HG03558 (cell line): ENCODE data around the gene TMA7.
"Not testable (repeated sequence)": the region's sequence is repeated elsewhere in the genome, so short reads cannot be mapped to it uniquely, and the experiment has no call there.

ENCODE experiments used
- ATAC-seq: cut with Tn5 transposase; IDR thresholded peaks from one replicate; pipeline ENCODE4 v1.9.1; 2021; ENCODE audit warnings: moderate number of reproducible peaks; ENCODE audit not compliant: unreplicated experiment; ENCODE audit errors: extremely low read depth

TMA7 gene

DNA sequence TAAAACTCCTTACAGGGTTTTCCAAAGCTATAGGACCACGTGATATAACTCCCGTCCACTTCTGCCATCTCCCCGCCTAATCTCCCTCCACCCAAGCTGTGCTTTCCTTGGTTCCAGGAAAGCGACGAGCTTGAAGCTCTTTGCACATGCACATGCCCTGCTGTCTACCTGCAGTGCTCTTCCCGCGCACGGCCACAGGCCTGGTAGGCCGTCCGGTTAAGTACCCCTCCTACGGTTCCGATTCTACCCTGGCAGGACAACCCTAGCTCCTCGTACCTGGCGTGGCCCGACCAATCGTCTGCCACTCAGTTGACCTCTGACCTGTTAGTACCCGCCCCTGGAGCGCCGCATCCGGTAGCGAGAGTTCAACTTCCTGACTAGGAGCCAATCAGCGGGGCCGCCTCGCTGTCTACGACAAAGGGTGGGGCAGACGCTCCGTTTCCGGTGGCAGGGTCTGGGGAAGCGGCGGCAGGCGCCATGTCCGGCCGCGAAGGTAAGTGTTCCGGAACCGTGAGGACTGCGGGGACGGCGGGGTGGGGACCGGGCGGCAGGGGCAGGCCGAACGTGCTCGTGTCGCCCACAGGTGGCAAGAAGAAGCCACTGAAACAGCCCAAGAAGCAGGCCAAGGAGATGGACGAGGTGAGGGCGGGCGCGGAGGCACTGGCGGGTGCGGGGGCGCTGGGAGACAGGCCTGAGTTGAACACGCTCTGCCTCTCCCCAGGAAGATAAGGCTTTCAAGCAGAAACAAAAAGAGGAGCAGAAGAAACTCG lies at the start of gene TMA7, which contains the start of gene CCDC51:
TMA7 (plus strand) TSS at position 438 of the 770 bp plus-strand sequence; CDS start at position 478, 40 bp downstream.
CCDC51 (minus strand) TSS at position 300 of the 770 bp plus-strand sequence. CDS start 4,991 bp downstream, outside the sequence.
- ATAC-seq: peak; percentile 81

- ATAC-seq: no peak
Observed at GRCh38 chr3:48394391-48394790, 45.7 kb upstream of the TMA7 start.

GRCh38 chr3:48395714-48396113 lies 44.3 kb upstream of the TMA7 start:
- no peak for ATAC-seq

- ATAC-seq: no peak
Observed at GRCh38 chr3:48397767-48398681, 42.0 kb upstream of the TMA7 start.

DNA sequence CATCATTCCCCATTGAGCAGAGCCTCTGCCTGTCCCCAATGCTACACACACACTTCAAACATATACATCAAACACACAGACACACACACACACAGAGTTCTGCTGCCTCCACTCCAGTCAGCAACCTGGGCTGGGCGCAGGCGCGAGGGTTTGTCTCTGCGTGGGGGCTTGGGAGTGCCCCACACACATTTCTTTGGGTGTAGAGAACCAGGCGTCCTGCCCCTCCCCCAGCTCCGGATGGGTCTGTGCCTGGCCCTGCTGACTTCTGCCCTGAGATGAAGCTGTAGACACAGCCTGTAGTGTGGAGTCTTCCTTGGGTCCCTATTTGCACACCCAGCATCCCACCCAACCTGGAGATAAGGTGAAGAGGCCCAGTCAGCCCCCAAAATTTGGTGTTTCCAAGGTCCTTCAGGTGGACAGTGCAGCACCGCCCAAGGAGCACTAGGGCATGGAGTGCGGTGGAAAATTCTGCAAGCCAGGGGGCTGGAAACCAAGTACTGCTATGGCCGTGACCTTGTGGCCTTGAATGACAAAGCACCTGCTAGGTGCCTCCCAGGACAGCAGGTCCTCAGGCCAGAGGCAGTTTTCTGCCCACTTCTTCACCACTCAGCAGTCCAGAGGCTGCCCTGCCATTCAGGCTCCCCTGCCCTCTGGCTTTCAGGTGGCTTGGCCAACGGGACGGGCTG lies 41.2 kb upstream of the TMA7 start:
- no peak for ATAC-seq

DNA sequence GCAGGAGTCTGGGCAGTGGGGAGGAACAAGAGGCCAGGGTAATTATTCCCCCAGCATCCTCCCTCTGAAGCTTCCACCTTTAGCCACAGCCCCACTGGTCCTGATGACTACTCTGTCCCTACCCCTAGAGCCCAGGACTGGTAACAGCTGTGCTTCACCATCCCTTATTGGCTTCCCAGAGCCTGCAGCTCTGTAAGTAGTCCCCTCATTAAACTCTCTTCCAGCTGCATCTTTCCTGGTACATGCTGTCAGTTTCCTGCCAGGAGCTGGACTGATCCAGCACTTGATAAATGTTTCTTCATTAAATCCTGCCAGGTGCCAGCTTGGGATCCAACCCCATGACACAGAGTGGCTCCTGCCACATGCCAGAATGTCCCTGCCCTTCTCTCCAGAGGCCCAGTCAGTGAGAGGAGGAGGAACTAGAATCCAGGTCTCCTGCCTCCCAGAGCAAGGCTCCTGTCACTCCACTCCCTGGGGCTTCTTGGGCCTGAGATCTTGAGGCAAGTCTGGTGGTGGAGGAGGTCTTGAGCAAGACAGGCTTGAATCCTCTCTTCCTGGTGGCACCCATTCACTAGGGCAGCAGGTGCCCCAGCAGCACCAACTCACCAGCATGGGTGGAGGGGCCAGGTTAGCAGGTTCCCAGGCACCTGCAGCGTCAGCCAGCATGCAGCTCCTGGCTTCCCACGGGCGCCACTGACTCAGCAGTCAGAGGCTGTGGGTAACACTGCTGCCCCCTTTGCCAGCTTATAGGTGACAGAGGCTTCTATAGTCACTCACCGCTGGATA lies 40.5 kb upstream of the TMA7 start:
- ATAC-seq: no peak

DNA sequence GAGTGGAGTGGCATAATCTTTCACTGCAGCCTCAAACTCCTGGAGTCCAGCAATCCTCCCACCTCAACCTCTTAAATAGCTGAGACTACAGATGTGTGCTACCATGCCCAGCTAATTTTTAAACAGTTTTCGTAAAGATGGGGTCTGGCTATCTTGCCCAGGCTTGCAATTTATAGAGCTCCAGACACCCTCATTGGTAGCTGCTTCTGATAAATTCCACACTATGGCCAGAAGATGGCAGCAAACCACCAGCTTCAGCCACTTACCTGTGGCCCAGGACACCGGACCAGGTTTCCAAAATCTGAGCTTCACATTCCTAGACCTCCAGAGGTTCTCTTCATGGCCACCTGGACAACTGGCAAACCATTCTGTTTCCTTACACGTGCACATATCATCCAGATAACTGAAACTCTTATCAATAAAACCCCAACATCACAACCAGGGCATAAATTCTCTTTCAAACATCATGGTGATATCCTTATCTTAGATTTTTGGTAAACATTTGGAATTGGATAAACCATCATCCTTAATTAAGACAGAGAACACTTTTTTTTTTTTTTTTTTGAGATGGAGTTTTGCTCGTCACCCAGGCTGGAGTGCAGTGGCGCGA lies 39.1 kb upstream of the TMA7 start:
- no peak for ATAC-seq

DNA sequence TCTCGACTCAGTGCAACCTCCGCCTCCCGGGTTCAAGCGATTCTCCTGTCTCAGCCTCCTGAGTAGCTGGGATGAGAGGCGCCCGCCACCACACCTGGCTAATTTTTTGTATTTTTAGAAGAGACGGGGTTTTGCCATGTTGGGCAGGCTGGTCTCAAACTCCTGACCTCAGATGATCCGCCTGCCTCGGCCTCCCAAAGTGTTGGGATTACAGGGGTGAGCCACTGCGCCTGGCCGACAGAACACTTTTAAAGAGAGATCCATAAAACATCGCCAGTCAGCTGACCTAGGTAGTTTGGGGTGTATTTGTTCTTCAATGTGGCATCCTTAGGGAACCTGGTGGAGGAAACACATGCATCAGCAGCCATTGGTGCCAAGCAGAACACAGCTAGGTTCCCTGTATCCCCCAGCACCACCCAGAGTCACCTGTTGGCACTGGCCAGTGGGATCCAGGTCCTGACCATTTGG lies 38.6 kb upstream of the TMA7 start:
- not testable (repeated sequence) for ATAC-seq

DNA sequence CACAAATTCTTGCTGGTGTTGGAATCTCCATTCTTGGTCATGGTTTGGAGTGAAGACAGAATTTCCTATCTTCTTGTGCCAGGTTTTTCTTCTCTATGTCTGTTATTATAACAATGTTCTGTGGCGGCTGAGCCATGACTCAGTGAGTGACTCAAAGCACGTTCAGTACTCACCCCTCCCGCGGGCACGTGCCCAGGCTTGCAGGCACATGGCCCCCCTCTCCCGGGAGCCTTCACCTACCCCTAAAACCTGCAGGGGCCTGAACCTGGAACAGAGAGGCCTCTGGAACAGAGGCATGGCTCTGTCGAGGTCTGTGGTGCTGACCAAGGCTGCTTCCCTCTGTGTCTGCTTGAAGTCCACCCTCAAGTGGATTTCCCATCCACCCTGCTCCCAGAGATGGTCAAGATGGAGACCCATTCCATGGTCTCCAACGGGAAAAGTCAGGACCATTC lies 37.8 kb upstream of the TMA7 start:
- no peak for ATAC-seq

DNA sequence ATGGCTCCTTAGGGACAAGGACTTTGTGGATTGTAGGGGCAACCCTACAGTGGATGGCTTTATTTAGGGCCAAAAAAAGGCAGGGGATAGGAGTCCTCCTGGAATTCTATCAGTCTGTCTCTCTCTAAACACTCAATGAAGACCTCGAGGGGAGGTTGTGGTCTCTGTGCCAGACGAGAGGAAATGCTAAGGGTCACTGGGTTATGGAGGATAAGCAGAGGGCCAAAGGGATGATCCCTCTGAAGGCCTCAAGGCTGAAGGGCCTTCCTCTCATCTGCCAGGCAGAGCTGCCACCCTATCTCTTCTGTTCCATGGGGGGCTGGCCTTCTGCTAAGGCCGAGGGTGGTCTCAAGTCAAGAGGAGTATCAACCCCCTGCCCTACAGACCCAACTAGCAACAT lies 37.1 kb upstream of the TMA7 start:
- ATAC-seq: no peak

- ATAC-seq: no peak
Observed at GRCh38 chr3:48403533-48404439, 36.3 kb upstream of the TMA7 start.

DNA sequence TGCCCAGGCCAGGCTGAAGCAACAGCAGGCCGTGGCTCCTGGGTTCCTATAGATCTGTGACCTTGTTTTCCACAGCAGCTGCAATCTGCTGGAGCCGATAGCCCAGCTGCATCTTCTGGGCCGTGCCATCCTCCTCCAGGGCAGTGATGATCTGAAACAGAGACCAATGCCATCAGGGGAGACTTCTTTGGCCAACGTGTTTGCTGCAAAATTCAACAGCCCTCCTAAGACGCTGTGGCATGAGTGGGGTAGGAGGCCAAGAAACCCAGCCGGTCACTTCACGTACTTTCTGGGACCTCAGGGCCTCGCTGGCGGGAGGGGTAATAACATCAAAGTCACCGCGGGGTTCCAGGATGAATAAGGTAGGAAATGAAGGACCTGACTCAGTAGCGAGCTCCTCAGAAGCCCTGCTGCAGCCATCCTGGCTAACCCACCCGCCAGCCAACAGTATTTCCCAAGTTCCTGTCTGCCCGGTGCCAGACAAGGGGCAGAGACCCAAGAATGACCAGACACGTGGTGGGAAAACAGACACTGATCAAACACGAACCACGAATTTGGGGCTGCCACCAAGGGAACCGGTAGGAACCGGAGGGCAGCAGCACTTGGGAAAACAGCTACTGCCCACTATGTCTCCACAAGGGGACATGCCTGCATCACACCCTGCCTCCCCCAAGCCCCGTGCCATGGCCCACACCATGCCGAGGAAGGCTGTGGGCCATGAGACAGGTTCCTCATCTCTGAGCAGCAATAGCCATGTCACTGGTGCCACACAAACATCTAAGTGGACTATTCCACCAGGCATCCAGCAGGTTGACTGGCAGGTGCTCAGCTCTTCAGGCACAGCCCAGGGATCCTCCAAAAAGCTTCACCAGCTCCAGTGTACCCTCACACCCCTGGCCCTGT lies 35.4 kb upstream of the TMA7 start:
- no peak for ATAC-seq

DNA sequence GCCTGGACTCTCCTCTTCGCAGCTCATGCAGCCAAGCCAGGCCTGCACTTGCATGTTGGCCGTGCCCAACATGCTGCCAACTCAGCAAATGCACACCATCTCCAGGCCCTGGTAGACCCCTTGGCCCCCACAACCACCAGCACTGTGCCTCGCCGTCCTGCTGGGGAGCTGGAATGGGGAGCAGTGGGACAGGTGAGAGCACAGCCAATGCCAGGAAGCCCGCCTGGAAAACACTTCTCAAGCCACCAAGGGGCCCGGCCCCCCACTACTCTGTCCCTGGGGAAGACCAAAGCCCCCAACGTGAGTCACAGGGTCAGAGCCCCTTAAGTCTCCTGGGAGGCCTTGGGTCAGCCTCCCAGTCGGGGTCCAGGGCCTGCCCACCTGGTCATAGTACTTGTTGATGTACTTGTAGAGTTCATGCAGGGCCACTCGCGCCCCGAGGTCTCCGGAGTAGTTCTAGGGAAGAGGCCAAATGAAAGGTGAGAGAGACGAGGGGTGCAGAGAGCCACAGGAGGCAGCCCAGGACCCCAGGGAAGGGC lies 34.6 kb upstream of the TMA7 start:
- ATAC-seq: no peak

DNA sequence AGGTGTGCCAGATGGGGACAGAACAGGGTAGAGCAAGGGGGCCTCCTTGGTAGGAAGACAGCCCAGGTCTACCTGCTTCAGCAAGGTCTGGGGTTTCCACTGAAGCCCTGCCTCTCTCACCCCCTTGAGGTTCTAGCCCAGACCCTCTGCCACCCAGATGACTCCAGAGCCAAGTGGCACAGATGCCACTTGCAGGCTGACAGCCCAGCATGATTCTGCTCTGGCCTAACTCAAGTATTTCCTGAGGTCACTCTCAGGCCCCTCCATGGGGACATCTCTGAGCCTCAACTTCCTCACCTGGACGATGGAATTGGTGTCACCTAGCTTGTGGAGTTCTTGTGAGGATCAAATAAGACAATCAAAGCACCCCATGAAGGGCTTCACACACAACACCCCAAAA lies 34.1 kb upstream of the TMA7 start:
- ATAC-seq: no peak

- no peak for ATAC-seq
Observed at GRCh38 chr3:48406443-48407431, 33.3 kb upstream of the TMA7 start.
